CD4-positive, alpha-beta T cell (primary cell): ENCODE results near the gene ZNF155. TPM values are rescaled to one million over a fixed set of nuclear protein-coding genes. Genes with fewer than 3 reads are reported as not detected.
"Not testable (repeated sequence)": the region's sequence is repeated elsewhere in the genome, so short reads cannot be mapped to it uniquely, and the experiment has no call there.

ENCODE experiments used
- ATAC-seq: fragments of 200-7000 bp; cut with Tn5 transposase; one replicate; pipeline ENCODE4 v1.10.0; 2022; ENCODE audit warnings: mild to moderate bottlenecking; ENCODE audit not compliant: poor library complexity
- CTCF ChIA-PET: fragments of 350-600 bp; sonication (Branson Sonifier 250); formaldehyde crosslinking; loops from one replicate; lab custom pipeline; 2021; ENCODE audit warnings: antibody characterized with exemption, inconsistent platforms; lab: Charles Lee
- POLR2A ChIA-PET: fragments of 350-600 bp; sonication (Branson Sonifier 250); formaldehyde crosslinking; loops from one replicate; lab custom pipeline; 2021; ENCODE audit warnings: antibody characterized with exemption, inconsistent platforms; lab: Charles Lee
- DNase-seq, 14 experiments: peaks; one replicate each; pipeline ENCODE4 v3.0.0-alpha.2; 2013 to 2020; ENCODE audit warnings: mixed read lengths in 2 of 14
- H3K27ac ChIP-seq, 2 donors: one replicate each; pipeline versions ENCODE4 v1.5.1 to v1.7.0; 2013; ENCODE audit warnings: low read length in 2 of 2, low read depth in 1 of 2, mild to moderate bottlenecking in 1 of 2
- H3K27me3 ChIP-seq, 2 experiments: 1 replicate in 1 of 2; 2 replicates in 1 of 2; pipeline versions ENCODE4 v1.6.1 to v1.7.0; 2013; ENCODE audit warnings: low read length in 2 of 2, control low read depth in 1 of 2, mild to moderate bottlenecking in 1 of 2, moderate library complexity in 1 of 2; ENCODE audit not compliant: insufficient read depth in 2 of 2, control insufficient read depth in 1 of 2
- H3K36me3 ChIP-seq: one replicate; pipeline ENCODE4 v1.6.1; 2013; ENCODE audit warnings: low read length, control low read depth; ENCODE audit not compliant: insufficient read depth
- H3K4me1 ChIP-seq: one replicate; pipeline ENCODE4 v1.6.1; 2013; ENCODE audit warnings: low read length, control low read depth; ENCODE audit not compliant: insufficient read depth
- H3K4me3 ChIP-seq: one replicate; pipeline ENCODE4 v1.5.1; 2013; ENCODE audit warnings: mild to moderate bottlenecking, low read length, moderate library complexity
- H3K9me3 ChIP-seq, 2 experiments: 1 replicate in 1 of 2; 2 replicates in 1 of 2; pipeline versions ENCODE4 v1.6.1 to v1.7.0; 2013; ENCODE audit warnings: low read length in 2 of 2, mild to moderate bottlenecking in 2 of 2, control low read depth in 1 of 2, moderate library complexity in 1 of 2; ENCODE audit not compliant: control insufficient read depth in 1 of 2, insufficient read depth in 1 of 2
- H3K27ac Mint-ChIP-seq: one replicate; pipeline ENCODE4 v1.8.0; 2020; ENCODE audit warnings: mixed read lengths
- H3K27me3 Mint-ChIP-seq: one replicate; pipeline ENCODE4 v1.8.0; 2021; ENCODE audit warnings: mixed read lengths
- H3K36me3 Mint-ChIP-seq: one replicate; pipeline ENCODE4 v1.8.0; 2021; ENCODE audit warnings: low read depth, mixed read lengths
- H3K4me1 Mint-ChIP-seq: one replicate; pipeline ENCODE4 v1.8.0; 2021; ENCODE audit warnings: low read depth, mixed read lengths
- H3K4me3 Mint-ChIP-seq: one replicate; pipeline ENCODE4 v1.8.0; 2020; ENCODE audit warnings: mild to moderate bottlenecking, mixed read lengths
- H3K9me3 Mint-ChIP-seq: one replicate; pipeline ENCODE4 v1.8.0; 2020; ENCODE audit warnings: mixed read lengths
- CTCF ChIP-seq: fragments of 200-600 bp; IDR thresholded peaks from one replicate; pipeline ENCODE4 v1.8.0; 2022; ENCODE audit warnings: antibody characterized with exemption, mild to moderate bottlenecking
- intact Hi-C, 2 experiments: fragments of 100-400 bp; cut with DNase I in 1 of 2; cut with micrococcal nuclease in 1 of 2; formaldehyde crosslinking; loops; one replicate each; pipeline versions ENCODE4 v1.15.1 to v1.9.0; 2023 to 2025; cut with DNase I, micrococcal nuclease
- total RNA-seq, 174 experiments: library from RNA in 2 of 174; stranded (reverse) in 2 of 174; gene quantifications; one replicate each; pipeline ENCODE4 v1.2.3 and lab custom pipeline; 2021 to 2026

Gene ZNF155
- total RNA-seq, 2 experiments from 2014 or later, result 3.5 to 4.0 TPM

- no peaks in the 10 kb centered on the region for H3K36me3 ChIP-seq
- no peak for ATAC-seq
- peaks cover 5 to 8% of the 10 kb centered on the region in 2 experiments for H3K9me3 ChIP-seq
- peaks cover 0 to 4% of the 10 kb centered on the region in 2 experiments for H3K27me3 ChIP-seq
- intact Hi-C loops, result no loop called here
- H3K27ac ChIP-seq, result no peak overlapping the region
- ChIA-PET CTCF (no interaction called here), POLR2A (no interaction called here)
- H3K4me3 ChIP-seq, result no peak overlapping the region
- peaks cover 5% of the 10 kb centered on the region for H3K36me3 Mint-ChIP-seq
- peaks cover 9% of the 10 kb centered on the region for H3K9me3 Mint-ChIP-seq
- no peak overlapping the region for H3K27ac Mint-ChIP-seq
- H3K4me3 Mint-ChIP-seq, result no peak overlapping the region
- no peak for TF ChIP-seq CTCF
- peaks cover 33% of the 10 kb centered on the region for H3K27me3 Mint-ChIP-seq
- no peaks in the 10 kb centered on the region for H3K4me1 Mint-ChIP-seq
- DNase-seq, result no peak
- no peaks in the 10 kb centered on the region for H3K4me1 ChIP-seq
Observed at GRCh38 chr19:43941209-43941608, 42.8 kb upstream of the ZNF155 start.

- Mint-ChIP-seq H3K27me3 (peaks cover 43% of the 10 kb centered on the region), H3K36me3 (peaks cover 34% of the 10 kb centered on the region), H3K9me3 (peaks cover 26% of the 10 kb centered on the region), H3K4me1 (peaks cover 15% of the 10 kb centered on the region)
- H3K27ac ChIP-seq, H3K36me3 ChIP-seq, H3K27ac Mint-ChIP-seq, intact Hi-C loops, ATAC-seq, H3K27me3 ChIP-seq, H3K4me3 ChIP-seq, H3K4me3 Mint-ChIP-seq, DNase-seq, H3K4me1 ChIP-seq: not testable (repeated sequence)
- H3K9me3 ChIP-seq, result peaks cover 18 to 27% of the 10 kb centered on the region in 2 experiments
- POLR2A ChIA-PET, result interaction anchor here (1.5 kb wide), 1 partner anchor 12 kb away, joined by 5 read pairs; the partner anchor contains the start of gene ZNF45
- CTCF ChIA-PET, result interaction anchor here (1.1 kb wide), 1 partner anchor 10 kb away, joined by 3 read pairs; no protein-coding TSS in a partner anchor
Observed at GRCh38 chr19:43947412-43947811, 36.6 kb upstream of the ZNF155 start.

GRCh38 chr19:43949803-43950202 is 34.2 kb upstream of the ZNF155 start:
- ATAC-seq, H3K27ac Mint-ChIP-seq: not testable (repeated sequence)

GRCh38 chr19:43950834-43951645 is 32.9 kb upstream of the ZNF155 start, which contains the start of gene ZNF221:
ZNF221 (plus strand) TSS chr19:43951228; CDS start chr19:43962727, 11,499 bp downstream.
- peaks cover 7% of the 10 kb centered on the region for H3K4me1 ChIP-seq
- TF ChIP-seq CTCF, result no peak
- DNase-seq, result peak; percentile 9 to 86 (median 31)
- H3K36me3 ChIP-seq, result no peaks in the 10 kb centered on the region
- peak within 1 kb of the TSS; percentile 36 for H3K27ac Mint-ChIP-seq
- H3K9me3 ChIP-seq, result peaks cover 18 to 27% of the 10 kb centered on the region in 2 experiments
- H3K4me3 ChIP-seq, result peak within 1 kb of the TSS; percentile 84
- ATAC-seq, result peak; percentile 51
- CTCF ChIA-PET, result no interaction called here
- H3K27me3 Mint-ChIP-seq, result peaks cover 28% of the 10 kb centered on the region
- peak within 1 kb of the TSS; percentile 95 for H3K4me3 Mint-ChIP-seq
- H3K4me1 Mint-ChIP-seq, result peaks cover 15% of the 10 kb centered on the region
- H3K9me3 Mint-ChIP-seq, result peaks cover 31% of the 10 kb centered on the region
- peaks cover 42% of the 10 kb centered on the region for H3K36me3 Mint-ChIP-seq
- peaks cover 0 to 6% of the 10 kb centered on the region in 2 experiments for H3K27me3 ChIP-seq
- POLR2A ChIA-PET, result interaction anchor here (0.8 to 1.7 kb wide), 2 partner anchors 16 to 202 kb away, joined by 3 to 12 read pairs; partner anchors contain the start of gene ZNF45
- intact Hi-C loops, result loop anchor here in 1 of 2 experiments (2.0 kb wide), 1 partner anchor 14 kb away; no protein-coding TSS in a partner anchor
- no peak within 1 kb of the TSS for H3K27ac ChIP-seq

More at GRCh38 chr19:43949803-43950202, 34.2 kb upstream of the ZNF155 start:
- Mint-ChIP-seq H3K27me3 (peaks cover 36% of the 10 kb centered on the region), H3K4me1 (peaks cover 15% of the 10 kb centered on the region), H3K9me3 (peaks cover 30% of the 10 kb centered on the region), H3K4me3 (peak overlapping the region; percentile 80), H3K36me3 (peaks cover 37% of the 10 kb centered on the region)
- H3K4me1 ChIP-seq, H3K36me3 ChIP-seq, H3K27ac ChIP-seq, H3K4me3 ChIP-seq, CTCF ChIA-PET, DNase-seq, H3K27me3 ChIP-seq, POLR2A ChIA-PET: not testable (repeated sequence)
- peaks cover 18 to 27% of the 10 kb centered on the region in 2 experiments for H3K9me3 ChIP-seq
- intact Hi-C loops, result loop anchor here in 1 of 2 experiments (2.0 kb wide), 1 partner anchor 13 kb away; no protein-coding TSS in a partner anchor
